WI38 (cell line): ENCODE measurements around the gene MRPL32.

Experiments used
- H3K4me3 ChIP-seq: 2 replicates; pipeline ENCODE4 v1.5.1; 2011; ENCODE audit warnings: low read depth, mild to moderate bottlenecking, control low read depth, low read length
- TF ChIP-seq, protein P1 (sequence below): IDR thresholded peaks from 2 replicates; pipeline ENCODE4 v1.5.1; 2012; ENCODE audit warnings: low read depth, mild to moderate bottlenecking, control low read depth, low read length

MRPL32 gene

DNA sequence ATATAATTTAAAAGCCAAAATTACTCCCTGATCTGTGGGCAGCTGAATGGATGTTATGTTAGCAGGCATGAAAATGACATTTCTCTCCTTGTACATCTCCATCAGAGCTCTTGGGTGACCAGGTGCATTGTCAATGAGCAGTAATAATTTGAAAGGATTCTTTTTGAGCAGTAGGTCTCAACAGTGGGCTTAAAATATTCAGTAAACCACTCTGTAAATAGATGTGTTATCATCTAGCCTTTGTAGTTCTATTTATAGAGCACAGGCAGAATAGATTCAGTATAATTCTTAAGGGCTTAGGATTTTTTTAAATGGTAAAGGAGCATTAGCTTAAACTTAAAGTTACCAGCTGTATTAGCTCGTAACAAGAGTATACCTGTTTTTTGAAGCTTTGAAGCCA, 52.0 kb downstream of the MRPL32 start:
- TF ChIP-seq, protein P1, sequence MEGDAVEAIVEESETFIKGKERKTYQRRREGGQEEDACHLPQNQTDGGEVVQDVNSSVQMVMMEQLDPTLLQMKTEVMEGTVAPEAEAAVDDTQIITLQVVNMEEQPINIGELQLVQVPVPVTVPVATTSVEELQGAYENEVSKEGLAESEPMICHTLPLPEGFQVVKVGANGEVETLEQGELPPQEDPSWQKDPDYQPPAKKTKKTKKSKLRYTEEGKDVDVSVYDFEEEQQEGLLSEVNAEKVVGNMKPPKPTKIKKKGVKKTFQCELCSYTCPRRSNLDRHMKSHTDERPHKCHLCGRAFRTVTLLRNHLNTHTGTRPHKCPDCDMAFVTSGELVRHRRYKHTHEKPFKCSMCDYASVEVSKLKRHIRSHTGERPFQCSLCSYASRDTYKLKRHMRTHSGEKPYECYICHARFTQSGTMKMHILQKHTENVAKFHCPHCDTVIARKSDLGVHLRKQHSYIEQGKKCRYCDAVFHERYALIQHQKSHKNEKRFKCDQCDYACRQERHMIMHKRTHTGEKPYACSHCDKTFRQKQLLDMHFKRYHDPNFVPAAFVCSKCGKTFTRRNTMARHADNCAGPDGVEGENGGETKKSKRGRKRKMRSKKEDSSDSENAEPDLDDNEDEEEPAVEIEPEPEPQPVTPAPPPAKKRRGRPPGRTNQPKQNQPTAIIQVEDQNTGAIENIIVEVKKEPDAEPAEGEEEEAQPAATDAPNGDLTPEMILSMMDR, result no peak
- no peak overlapping the region for H3K4me3 ChIP-seq

DNA sequence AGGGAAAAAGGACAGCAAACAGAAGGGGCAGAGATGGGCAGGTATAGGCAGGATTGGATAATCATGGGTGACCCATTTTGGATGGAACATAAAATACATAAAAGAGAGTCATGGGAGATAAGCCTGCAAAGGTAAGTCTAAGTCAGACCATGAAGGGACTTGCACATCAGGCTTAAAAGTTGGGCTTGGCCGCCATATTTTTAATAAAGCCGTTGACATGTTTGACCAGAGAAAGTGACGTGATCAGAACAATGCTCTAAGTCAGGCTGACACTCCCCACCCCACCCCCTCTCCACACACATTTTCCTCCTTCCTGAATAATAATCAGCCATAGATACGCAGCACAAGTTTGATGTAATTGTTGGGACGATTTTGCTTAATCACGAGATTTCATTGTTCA, 54.0 kb downstream of the MRPL32 start:
- no peak overlapping the region for H3K4me3 ChIP-seq
- TF ChIP-seq, protein P1, result no peak

DNA sequence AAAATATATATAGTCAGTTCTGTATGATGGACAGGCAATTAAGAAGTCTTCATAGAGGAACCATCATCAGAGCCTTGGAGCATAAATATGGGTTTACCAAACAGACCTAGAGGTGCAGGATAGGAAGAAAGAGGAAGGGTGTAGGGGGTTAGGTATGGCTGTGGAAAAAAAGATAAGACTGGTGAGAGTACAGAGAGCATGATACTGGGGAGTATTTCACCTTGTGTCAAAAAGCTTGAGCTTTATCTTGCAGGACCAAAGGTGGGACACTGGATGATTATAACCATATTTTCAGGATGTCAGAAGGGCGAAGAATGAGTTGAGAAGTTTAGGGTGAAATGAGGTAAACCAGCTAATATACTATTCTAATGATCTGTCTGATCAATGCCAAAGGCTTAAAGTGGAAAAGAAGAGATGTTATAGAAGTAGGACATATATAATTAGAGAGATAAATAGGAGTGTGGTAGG, 54.6 kb downstream of the MRPL32 start:
- H3K4me3 ChIP-seq, result no peak overlapping the region
- TF ChIP-seq, protein P1, result no peak
